Measurements from ENCODE around the gene RAD9B. TPM values are rescaled to one million over a fixed set of nuclear protein-coding genes. Genes with fewer than 3 reads are reported as not detected.

RAD9B gene
- total and polyA plus RNA-seq, 2 of the 13 experiments (the other 11 are each of a cell fraction or from before 2014, with no cell fraction given): 0.05 to 0.38 TPM

GRCh38 chr12:110468214-110469048, 33.7 kb upstream of the RAD9B start, which contains the start of the genes FAM216A and GPN3 (continued):
- TF ChIP-seq, protein P1, sequence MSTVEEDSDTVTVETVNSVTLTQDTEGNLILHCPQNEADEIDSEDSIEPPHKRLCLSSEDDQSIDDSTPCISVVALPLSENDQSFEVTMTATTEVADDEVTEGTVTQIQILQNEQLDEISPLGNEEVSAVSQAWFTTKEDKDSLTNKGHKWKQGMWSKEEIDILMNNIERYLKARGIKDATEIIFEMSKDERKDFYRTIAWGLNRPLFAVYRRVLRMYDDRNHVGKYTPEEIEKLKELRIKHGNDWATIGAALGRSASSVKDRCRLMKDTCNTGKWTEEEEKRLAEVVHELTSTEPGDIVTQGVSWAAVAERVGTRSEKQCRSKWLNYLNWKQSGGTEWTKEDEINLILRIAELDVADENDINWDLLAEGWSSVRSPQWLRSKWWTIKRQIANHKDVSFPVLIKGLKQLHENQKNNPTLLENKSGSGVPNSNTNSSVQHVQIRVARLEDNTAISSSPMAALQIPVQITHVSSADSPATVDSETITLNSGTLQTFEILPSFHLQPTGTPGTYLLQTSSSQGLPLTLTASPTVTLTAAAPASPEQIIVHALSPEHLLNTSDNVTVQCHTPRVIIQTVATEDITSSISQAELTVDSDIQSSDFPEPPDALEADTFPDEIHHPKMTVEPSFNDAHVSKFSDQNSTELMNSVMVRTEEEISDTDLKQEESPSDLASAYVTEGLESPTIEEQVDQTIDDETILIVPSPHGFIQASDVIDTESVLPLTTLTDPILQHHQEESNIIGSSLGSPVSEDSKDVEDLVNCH (CRISPR knock-in tag; IDR thresholded peaks at IDR 0.05): no peak
- TF ChIP-seq NONO (IDR thresholded peaks at IDR 0.05): no peak
- TF ChIP-seq NONO (CRISPR knock-in tag; conservative IDR thresholded peaks at IDR 0.05): peak; percentile 57
- no peak for TF ChIP-seq SRSF9 (IDR thresholded peaks at IDR 0.05; ENCODE audit: borderline replicate concordance, insufficient read depth, low read depth, low read length, poor library complexity, severe bottlenecking)
- no peak; the same call in 1 of the 2 replicates for TF ChIP-seq KDM5A (IDR thresholded peaks at IDR 0.05; ENCODE audit: borderline replicate concordance, low read length)
- no peak for TF ChIP-seq ZNF75D (CRISPR knock-in tag; IDR thresholded peaks at IDR 0.05; ENCODE audit: borderline replicate concordance)
- TF ChIP-seq TEAD2 (CRISPR knock-in tag; IDR thresholded peaks at IDR 0.05): no peak
- TF ChIP-seq GLI4 (CRISPR knock-in tag; IDR thresholded peaks at IDR 0.05; ENCODE audit: borderline replicate concordance): peak; percentile 80; the same call in 1 of the 2 replicates
- TF ChIP-seq EHMT2 (IDR thresholded peaks at IDR 0.05; ENCODE audit: borderline replicate concordance, low read depth, low read length): no peak
- TF ChIP-seq, protein P2, sequence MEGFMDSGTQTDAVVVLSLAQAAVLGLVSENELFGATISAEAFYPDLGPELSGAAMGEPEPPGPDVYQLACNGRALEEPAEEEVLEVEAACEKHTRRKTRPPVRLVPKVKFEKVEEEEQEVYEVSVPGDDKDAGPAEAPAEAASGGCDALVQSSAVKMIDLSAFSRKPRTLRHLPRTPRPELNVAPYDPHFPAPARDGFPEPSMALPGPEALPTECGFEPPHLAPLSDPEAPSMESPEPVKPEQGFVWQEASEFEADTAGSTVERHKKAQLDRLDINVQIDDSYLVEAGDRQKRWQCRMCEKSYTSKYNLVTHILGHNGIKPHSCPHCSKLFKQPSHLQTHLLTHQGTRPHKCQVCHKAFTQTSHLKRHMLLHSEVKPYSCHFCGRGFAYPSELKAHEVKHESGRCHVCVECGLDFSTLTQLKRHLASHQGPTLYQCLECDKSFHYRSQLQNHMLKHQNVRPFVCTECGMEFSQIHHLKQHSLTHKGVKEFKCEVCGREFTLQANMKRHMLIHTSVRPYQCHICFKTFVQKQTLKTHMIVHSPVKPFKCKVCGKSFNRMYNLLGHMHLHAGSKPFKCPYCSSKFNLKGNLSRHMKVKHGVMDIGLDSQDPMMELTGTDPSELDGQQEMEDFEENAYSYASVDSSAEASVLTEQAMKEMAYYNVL (CRISPR knock-in tag; IDR thresholded peaks at IDR 0.05; ENCODE audit: borderline replicate concordance): 0 out of 2 replicates have a peak, but pooled peaks have one; percentile 60
- peak; percentile 26 for TF ChIP-seq AHR (CRISPR knock-in tag; IDR thresholded peaks at IDR 0.05)
- no peak for TF ChIP-seq THRA (CRISPR knock-in tag; IDR thresholded peaks at IDR 0.05; ENCODE audit: borderline replicate concordance)
- TF ChIP-seq ZNF121 (CRISPR knock-in tag; IDR thresholded peaks at IDR 0.05): peak; percentile 12; the same call in 1 of the 2 replicates
- peak; percentile 93 for TF ChIP-seq KMT2B (CRISPR knock-in tag; IDR thresholded peaks at IDR 0.05)
- no peak for TF ChIP-seq ZBTB7A (CRISPR knock-in tag; IDR thresholded peaks at IDR 0.05)
- TF ChIP-seq ZNF337 (CRISPR knock-in tag; IDR thresholded peaks at IDR 0.05; ENCODE audit: borderline replicate concordance, low read depth): peak; percentile 37; the same call in 1 of the 2 replicates
- TF ChIP-seq ZFP82 (CRISPR knock-in tag; IDR thresholded peaks at IDR 0.05; ENCODE audit: borderline replicate concordance): peak; percentile 85
- TF ChIP-seq ZNF670 (CRISPR knock-in tag; IDR thresholded peaks at IDR 0.05; ENCODE audit: borderline replicate concordance): peak; percentile 73; the same call in 1 of the 2 replicates
- TF ChIP-seq ZNF350 (CRISPR knock-in tag; IDR thresholded peaks at IDR 0.05; ENCODE audit: borderline replicate concordance, low read depth): peak; percentile 57; the same call in 1 of the 2 replicates
- TF ChIP-seq AGO2 (optimal IDR thresholded peaks at IDR 0.05; ENCODE audit: low read depth, low read length): peak; percentile 95
- TF ChIP-seq ZNF143 (CRISPR knock-in tag; IDR thresholded peaks at IDR 0.05): peak; percentile 75
- TF ChIP-seq ZNF33A (CRISPR knock-in tag; IDR thresholded peaks at IDR 0.05; ENCODE audit: borderline replicate concordance): peak; percentile 66; the same call in 1 of the 2 replicates

All from HepG2 (cell line).